ENCODE measurements around the gene GNAS.
A peak's percentile ranks its signal among the peaks of the same experiment; 100 is the strongest.

Gene GNAS

GRCh38 chr20:58854638-58855471, 2.3 kb downstream of the GNAS start:
- no peak for DNase-seq

GRCh38 chr20:58855506-58856389, 3.2 kb downstream of the GNAS start:
- no peak for DNase-seq

GRCh38 chr20:58863044-58863790, 10.7 kb downstream of the GNAS start:
- DNase-seq = no peak

GRCh38 chr20:58864346-58864745, 11.8 kb downstream of the GNAS start:
- DNase-seq = no peak

- DNase-seq = no peak
Measured at GRCh38 chr20:58865843-58866242, 13.3 kb downstream of the GNAS start.

- DNase-seq = no peak
Measured at GRCh38 chr20:58867211-58867610, 14.7 kb downstream of the GNAS start.

GRCh38 chr20:58868795-58869194, 16.3 kb downstream of the GNAS start:
- DNase-seq = no peak

GRCh38 chr20:58869662-58870227, 17.2 kb downstream of the GNAS start:
- no peak for DNase-seq

GRCh38 chr20:58870293-58871014, 17.9 kb downstream of the GNAS start:
- peak in 1 of 2 experiments; percentile 52 for DNase-seq

GRCh38 chr20:58871533-58872102, 19.1 kb downstream of the GNAS start:
- no peak for DNase-seq

- no peak for DNase-seq
Measured at GRCh38 chr20:58874469-58874868, 22.0 kb downstream of the GNAS start.

GRCh38 chr20:58875111-58875510, 22.6 kb downstream of the GNAS start:
- DNase-seq = peak; percentile 8 to 25

- DNase-seq = no peak
Measured at GRCh38 chr20:58875541-58876134, 23.1 kb downstream of the GNAS start.

GRCh38 chr20:58876437-58876836, 23.9 kb downstream of the GNAS start:
- no peak for DNase-seq

GRCh38 chr20:58877050-58877975, 24.8 kb downstream of the GNAS start:
- DNase-seq = no peak

- no peak for DNase-seq
Measured at GRCh38 chr20:58877976-58878360, 25.5 kb downstream of the GNAS start.

GRCh38 chr20:58878399-58878798, 25.9 kb downstream of the GNAS start:
- DNase-seq = no peak

- DNase-seq = no peak
Measured at GRCh38 chr20:58880441-58880840, 27.9 kb downstream of the GNAS start.

GRCh38 chr20:58880994-58881752, 28.7 kb downstream of the GNAS start:
- no peak for DNase-seq
